CD4-positive, alpha-beta T cell treated with Interleukin-6 at 100 ng/mL for 8 hours (primary cell): ENCODE measurements around the gene PHF13.

Source experiments
- DNase-seq: peaks from one replicate; pipeline ENCODE4 v3.0.0-alpha.2; 2020; ENCODE audit warnings: mixed read lengths, low spot score

Gene PHF13

GRCh38 chr1:6613361-6614018 is at the start of gene PHF13:
Gene PHF13, plus strand, starts transcription at chr1:6613731. Its CDS starts 336 bp downstream, at chr1:6614067.
- DNase-seq, result peak; percentile 99

- DNase-seq, result no peak
These were observed 44.5 kb upstream of the PHF13 start for GRCh38 chr1:6569033-6569432.

GRCh38 chr1:6570100-6570499 is 43.4 kb upstream of the PHF13 start:
- DNase-seq, result no peak

GRCh38 chr1:6570987-6571386 is 42.5 kb upstream of the PHF13 start:
- no peak for DNase-seq

DNA sequence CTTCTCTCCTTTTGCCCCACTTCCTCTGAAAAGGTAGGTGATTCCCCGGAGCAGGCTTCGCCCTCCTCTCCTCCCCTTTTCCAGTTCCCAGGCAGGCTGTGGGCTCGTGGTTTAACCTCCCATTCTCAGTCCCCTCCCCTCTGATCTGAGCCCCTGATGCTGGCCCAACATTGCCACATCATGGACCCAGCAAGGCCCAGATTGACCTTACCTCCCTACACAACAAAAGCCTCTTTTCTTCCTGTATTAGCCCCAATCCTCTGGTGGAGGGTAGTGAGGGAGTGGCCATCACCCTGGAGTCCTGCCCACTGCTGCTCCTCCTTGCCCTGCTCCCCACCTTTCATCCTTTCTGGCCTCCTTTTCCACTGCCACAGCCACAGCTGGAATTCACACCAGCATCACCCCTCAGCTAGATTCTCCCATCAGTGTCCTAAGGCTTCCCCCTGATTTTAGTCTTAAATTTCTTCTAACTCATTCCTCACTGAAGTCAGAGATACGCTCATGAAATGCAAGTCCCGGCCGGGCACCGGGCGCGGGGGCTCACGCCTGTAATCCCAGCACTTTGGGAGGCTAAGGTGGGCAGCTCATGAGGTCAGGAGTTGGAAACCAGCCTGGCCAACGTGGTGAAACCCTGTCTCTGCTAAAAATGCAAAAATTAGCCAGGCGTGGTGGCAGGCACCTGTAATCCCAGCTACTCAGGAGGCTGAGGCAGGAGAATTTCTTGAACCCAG is 40.7 kb upstream of the PHF13 start:
- no peak for DNase-seq

- DNase-seq, result no peak
These were observed 39.4 kb upstream of the PHF13 start for GRCh38 chr1:6574025-6574620.

DNA sequence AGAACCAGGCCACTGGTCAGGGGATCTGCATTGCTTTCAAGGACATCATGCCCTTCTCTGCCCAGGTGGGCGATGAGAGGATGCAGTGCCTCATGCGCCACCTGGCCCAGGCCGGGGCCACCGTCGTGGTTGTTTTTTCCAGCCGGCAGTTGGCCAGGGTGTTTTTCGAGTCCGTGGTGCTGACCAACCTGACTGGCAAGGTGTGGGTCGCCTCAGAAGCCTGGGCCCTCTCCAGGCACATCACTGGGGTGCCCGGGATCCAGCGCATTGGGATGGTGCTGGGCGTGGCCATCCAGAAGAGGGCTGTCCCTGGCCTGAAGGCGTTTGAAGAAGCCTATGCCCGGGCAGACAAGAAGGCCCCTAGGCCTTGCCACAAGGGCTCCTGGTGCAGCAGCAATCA is 38.7 kb upstream of the PHF13 start:
- no peak for DNase-seq

DNA sequence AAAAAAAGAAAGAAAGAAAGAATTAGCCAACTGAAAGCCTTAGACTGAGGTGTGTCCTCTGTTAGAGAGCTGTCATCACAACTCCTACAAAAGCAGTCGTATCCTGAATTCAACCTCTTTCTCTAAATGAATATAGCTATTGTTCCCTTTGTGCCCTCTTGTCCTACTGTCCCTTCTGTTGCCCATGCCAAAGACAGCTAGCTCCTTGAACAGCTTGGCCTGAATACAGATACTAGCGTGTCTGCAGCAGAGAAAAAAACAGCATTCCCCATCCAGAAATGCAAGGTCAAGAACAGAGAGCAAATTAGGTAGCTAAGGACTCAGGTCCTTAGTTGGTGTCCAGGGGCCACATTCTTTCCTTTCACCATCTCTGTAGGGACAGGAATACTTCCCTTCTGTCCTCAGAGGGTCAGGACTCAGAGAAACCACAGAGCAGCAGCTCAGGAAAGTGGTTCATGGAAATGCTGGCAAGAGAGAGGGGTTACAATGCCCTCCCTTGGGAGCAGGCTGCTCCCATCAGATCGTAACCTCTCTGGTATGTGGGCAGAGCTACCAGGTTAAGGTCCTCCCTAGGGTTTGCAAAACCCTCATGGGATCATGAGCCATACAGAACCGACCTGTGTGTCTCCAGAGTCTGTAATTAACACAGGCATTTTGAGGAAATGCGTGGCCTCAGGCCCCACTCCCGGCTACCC is 35.6 kb upstream of the PHF13 start:
- DNase-seq, result no peak

DNA sequence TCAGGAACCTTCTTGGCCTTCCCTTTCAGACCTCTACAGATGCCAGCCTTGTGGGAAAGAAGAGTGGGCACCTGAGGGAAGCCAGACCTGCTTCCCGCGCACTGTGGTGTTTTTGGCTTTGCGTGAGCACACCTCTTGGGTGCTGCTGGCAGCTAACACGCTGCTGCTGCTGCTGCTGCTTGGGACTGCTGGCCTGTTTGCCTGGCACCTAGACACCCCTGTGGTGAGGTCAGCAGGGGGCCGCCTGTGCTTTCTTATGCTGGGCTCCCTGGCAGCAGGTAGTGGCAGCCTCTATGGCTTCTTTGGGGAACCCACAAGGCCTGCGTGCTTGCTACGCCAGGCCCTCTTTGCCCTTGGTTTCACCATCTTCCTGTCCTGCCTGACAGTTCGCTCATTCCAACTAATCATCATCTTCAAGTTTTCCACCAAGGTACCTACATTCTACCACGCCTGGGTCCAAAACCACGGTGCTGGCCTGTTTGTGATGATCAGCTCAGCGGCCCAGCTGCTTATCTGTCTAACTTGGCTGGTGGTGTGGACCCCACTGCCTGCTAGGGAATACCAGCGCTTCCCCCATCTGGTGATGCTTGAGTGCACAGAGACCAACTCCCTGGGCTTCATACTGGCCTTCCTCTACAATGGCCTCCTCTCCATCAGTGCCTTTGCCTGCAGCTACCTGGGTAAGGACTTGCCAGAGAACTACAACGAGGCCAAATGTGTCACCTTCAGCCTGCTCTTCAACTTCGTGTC is 34.7 kb upstream of the PHF13 start:
- DNase-seq, result no peak

GRCh38 chr1:6579374-6580118 is 34.0 kb upstream of the PHF13 start, which contains the start of gene ZBTB48:
Gene ZBTB48, plus strand, starts transcription at chr1:6579994. Its CDS starts 616 bp downstream, at chr1:6580610.
- peak; percentile 97 for DNase-seq

GRCh38 chr1:6580119-6580592 is 33.4 kb upstream of the PHF13 start:
- no peak for DNase-seq

DNA sequence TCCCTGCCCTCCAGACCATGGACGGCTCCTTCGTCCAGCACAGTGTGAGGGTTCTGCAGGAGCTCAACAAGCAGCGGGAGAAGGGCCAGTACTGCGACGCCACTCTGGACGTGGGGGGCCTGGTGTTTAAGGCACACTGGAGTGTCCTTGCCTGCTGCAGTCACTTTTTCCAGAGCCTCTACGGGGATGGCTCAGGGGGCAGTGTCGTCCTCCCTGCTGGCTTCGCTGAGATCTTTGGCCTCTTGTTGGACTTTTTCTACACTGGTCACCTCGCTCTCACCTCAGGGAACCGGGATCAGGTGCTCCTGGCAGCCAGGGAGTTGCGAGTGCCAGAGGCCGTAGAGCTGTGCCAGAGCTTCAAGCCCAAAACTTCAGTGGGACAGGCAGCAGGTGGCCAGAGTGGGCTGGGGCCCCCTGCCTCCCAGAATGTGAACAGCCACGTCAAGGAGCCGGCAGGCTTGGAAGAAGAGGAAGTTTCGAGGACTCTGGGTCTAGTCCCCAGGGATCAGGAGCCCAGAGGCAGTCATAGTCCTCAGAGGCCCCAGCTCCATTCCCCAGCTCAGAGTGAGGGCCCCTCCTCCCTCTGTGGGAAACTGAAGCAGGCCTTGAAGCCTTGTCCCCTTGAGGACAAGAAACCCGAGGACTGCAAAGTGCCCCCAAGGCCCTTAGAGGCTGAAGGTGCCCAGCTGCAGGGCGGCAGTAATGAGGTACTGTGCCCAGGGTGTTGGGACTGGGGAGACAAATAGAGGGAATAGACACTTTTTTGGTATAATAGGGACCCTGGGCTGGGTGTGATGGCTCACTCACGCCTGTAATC is 32.7 kb upstream of the PHF13 start:
- no peak for DNase-seq

DNA sequence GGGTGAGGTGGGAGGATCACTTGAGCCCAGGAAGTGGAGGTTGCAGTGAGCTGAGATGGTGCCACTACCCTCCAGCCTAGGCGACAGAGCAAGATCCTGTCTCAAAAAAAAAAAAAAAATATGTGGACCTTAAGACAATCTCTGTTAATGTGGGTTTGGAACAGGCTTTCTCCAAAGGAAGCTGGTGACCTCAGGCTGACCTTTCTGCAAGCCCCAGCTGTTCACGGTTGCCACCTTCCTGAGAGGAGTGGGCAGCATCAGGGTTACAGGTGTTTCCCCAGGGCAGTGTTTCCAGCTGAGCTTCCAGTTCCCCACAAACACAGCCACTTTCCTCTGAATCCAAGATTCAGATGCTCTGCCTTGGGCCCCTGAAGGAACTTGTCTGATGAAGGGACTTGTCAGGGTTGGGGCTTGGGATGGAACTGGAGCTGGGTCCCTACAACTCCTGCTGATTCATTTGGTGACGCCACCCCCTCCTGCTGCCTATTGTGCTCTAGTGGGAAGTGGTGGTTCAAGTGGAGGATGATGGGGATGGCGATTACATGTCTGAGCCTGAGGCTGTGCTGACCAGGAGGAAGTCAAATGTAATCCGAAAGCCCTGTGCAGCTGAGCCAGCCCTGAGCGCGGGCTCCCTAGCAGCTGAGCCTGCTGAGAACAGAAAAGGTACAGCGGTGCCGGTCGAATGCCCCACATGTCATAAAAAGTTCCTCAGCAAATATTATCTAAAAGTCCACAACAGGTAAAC is 31.8 kb upstream of the PHF13 start:
- no peak for DNase-seq

GRCh38 chr1:6582370-6582769 is 31.2 kb upstream of the PHF13 start:
- no peak for DNase-seq

DNA sequence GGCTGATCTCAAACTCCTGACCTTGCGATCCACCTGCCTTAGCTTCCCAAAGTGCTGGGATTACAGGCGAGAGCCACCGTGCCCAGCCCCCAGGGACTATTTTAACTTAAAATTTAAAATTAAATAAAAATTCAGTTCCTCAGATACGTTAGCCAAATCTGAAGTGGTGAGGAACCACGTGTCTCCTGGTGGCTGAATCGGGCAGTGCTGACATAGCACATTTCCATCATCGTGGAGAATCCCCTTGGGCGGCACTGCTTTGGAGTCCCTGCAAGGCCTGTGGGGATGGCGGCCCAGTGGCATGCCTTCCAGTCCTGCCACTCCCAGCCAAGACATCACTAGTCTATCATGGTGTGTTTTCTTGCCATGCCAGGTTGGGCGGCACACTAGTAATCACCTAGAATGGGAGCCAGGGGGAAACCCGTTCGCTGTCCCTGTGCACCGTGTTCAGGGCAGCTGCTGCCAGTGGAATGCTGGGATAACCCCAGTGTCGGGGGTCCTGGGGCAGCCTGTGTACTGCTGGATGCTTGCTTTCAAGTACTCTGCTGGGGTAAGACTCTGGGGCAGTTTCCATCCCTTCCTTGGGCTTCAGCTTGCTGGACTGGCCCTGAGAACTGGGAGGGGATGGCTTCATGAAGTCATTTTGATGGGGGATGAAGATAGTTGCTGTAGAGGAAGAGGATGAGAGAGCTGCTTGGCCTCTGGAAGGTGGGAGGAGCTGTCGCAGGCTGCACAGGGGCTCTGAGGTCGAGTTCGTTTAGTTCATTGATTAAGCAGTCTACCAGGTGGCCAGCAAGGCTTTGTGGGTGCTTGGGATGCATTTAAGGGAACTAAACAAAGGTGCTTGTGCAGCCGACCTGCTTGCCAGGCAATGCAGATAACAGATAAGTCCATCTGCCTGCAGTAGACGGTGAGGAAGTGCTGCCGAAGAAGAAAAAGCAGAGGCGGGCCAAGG is 29.1 kb upstream of the PHF13 start:
- DNase-seq, result no peak

GRCh38 chr1:6585081-6585722 is 28.3 kb upstream of the PHF13 start:
- DNase-seq, result no peak

GRCh38 chr1:6585841-6586240 is 27.7 kb upstream of the PHF13 start:
- DNase-seq, result no peak

DNA sequence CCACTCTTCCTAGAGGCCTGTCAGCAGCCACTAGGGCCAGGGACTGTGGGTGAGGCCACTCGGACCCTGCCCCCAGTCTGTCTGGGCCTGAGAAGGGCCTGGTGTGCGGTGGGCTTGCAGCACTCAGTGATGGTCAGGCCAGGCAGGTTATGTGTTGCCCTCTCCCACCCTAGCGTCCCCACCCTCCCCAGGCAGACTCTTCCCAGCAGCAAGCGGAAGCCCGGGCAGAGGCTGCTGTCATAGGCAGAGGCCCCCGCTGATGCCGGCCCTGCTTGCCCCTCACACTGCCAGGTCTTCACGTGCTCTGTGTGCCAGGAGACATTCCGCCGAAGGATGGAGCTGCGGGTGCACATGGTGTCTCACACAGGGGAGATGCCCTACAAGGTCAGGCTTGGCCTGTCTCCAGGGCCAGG is 27.1 kb upstream of the PHF13 start:
- DNase-seq, result no peak
